A673 (cell line): ENCODE results near the gene PDE8B. TPM values are rescaled to one million over a fixed set of nuclear protein-coding genes. Genes with fewer than 3 reads are reported as not detected.

Source experiments
- BruUV-seq: library from RNA; stranded (reverse); fragments of 400-500 nt; replicated peaks from 2 replicates; lab custom pipeline; 2021; lab: Mats Ljungman, UMichigan
- CTCF ChIA-PET: fragments of 300-600 bp; sonication (Branson Sonifier 250); formaldehyde crosslinking; loops from one replicate; lab custom pipeline; 2022; ENCODE audit warnings: antibody characterized with exemption; lab: Charles Lee
- POLR2A ChIA-PET: fragments of 300-600 bp; sonication (Branson Sonifier 250); formaldehyde crosslinking; loops from one replicate; lab custom pipeline; 2022; ENCODE audit warnings: antibody characterized with exemption; ENCODE audit not compliant: low non-redundant PET; lab: Charles Lee
- DNase-seq: peaks from one replicate; pipeline ENCODE4 v3.0.0-alpha.2; 2015; ENCODE audit warnings: low spot score
- H3K27ac ChIP-seq: fragments of 200-600 bp; sonication (generic); 2 replicates; pipeline ENCODE4 v1.5.1; 2016; ENCODE audit warnings: mixed run types, low read depth, mild to moderate bottlenecking, mixed read lengths, antibody characterized with exemption, low read length; ENCODE audit not compliant: poor library complexity, severe bottlenecking
- H3K27me3 ChIP-seq: fragments of 200-600 bp; sonication (generic); replicated peaks from 2 replicates; pipeline ENCODE4 v1.6.1; 2017; ENCODE audit warnings: mixed run types, low read depth, mild to moderate bottlenecking, mixed read lengths, antibody characterized with exemption, low read length; ENCODE audit not compliant: insufficient read depth, poor library complexity
- H3K36me3 ChIP-seq: fragments of 200-600 bp; sonication (generic); 2 replicates; pipeline ENCODE4 v1.6.1; 2016; ENCODE audit warnings: mixed run types, mild to moderate bottlenecking, mixed read lengths, antibody characterized with exemption, low read length; ENCODE audit not compliant: insufficient read depth, poor library complexity, severe bottlenecking
- H3K4me1 ChIP-seq: fragments of 200-600 bp; sonication (generic); 2 replicates; pipeline ENCODE4 v1.6.1; 2017; ENCODE audit warnings: mixed run types, mild to moderate bottlenecking, mixed read lengths, antibody characterized with exemption, low read length; ENCODE audit not compliant: insufficient read depth, poor library complexity, severe bottlenecking
- H3K4me3 ChIP-seq: fragments of 200-600 bp; sonication (generic); 2 replicates; pipeline ENCODE4 v1.5.1; 2016; ENCODE audit warnings: low read depth, mixed run types, mild to moderate bottlenecking, mixed read lengths, low read length; ENCODE audit not compliant: poor library complexity, severe bottlenecking
- H3K9me3 ChIP-seq: fragments of 200-600 bp; sonication (generic); 2 replicates; pipeline ENCODE4 v1.6.1; 2016; ENCODE audit warnings: mixed run types, low read depth, mild to moderate bottlenecking, mixed read lengths, antibody characterized with exemption, low read length; ENCODE audit not compliant: poor library complexity, severe bottlenecking
- EZH2 ChIP-seq: fragments of 200-600 bp; sonication (generic); IDR thresholded peaks from 2 replicates; pipeline ENCODE4 v1.6.1; 2017; ENCODE audit warnings: borderline replicate concordance, low read depth, mild to moderate bottlenecking, mixed read lengths, antibody characterized with exemption, low read length; ENCODE audit not compliant: poor library complexity, severe bottlenecking
- intact Hi-C: fragments of 100-400 bp; cut with micrococcal nuclease; formaldehyde crosslinking; loops from one replicate; pipeline ENCODE4 v1.10.0; 2022; ENCODE audit not compliant: unreplicated experiment
- total RNA-seq: library from RNA; stranded (reverse); gene quantifications from 2 replicates; pipeline ENCODE4 v1.2.3, GENCODE V29; 2021
- TF ChIP-seq, protein P1 (sequence below): fragments of 300-800, 200-600 bp; sonication (generic); conservative IDR thresholded peaks from 2 replicates; pipeline ENCODE4 v1.5.1; 2017; ENCODE audit warnings: low read depth, mild to moderate bottlenecking, antibody characterized with exemption, low read length, moderate library complexity, mixed read lengths

PDE8B gene
- total RNA-seq, 1 experiment from 2014 or later = 0.69 TPM

DNA sequence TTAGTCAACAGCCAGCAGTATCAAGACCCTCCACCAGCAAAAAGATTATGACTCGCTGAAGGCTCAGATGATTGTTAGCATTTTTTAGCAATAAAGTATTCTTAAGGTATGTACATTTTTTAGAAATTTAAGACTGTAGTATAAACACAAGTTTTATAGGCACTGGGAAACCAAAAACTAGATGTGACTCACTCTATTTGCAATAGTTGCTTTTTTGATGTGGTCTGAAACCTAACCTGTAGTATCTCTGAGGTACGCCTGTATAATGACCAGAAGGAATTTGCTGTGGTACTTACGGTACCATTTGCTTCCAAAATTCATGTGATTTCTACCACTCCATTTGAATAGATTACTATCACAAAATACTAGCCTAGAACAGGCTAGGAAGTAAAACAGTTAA is 220.8 kb downstream of the PDE8B start:
- Histone ChIP-seq H3K4me1 (no peaks in the 10 kb centered on the region), H3K27me3 (no peaks in the 10 kb centered on the region), H3K27ac (no peak overlapping the region), H3K36me3 (no peaks in the 10 kb centered on the region), H3K4me3 (no peak overlapping the region), H3K9me3 (no peaks in the 10 kb centered on the region)
- DNase-seq = no peak
- intact Hi-C loops = loop anchor here (10.0 kb wide), 1 partner anchor 286 kb away; no protein-coding TSS in a partner anchor
- POLR2A ChIA-PET = no interaction called here
- CTCF ChIA-PET = no interaction called here
- no peak for TF ChIP-seq EZH2
- TF ChIP-seq, protein P1, sequence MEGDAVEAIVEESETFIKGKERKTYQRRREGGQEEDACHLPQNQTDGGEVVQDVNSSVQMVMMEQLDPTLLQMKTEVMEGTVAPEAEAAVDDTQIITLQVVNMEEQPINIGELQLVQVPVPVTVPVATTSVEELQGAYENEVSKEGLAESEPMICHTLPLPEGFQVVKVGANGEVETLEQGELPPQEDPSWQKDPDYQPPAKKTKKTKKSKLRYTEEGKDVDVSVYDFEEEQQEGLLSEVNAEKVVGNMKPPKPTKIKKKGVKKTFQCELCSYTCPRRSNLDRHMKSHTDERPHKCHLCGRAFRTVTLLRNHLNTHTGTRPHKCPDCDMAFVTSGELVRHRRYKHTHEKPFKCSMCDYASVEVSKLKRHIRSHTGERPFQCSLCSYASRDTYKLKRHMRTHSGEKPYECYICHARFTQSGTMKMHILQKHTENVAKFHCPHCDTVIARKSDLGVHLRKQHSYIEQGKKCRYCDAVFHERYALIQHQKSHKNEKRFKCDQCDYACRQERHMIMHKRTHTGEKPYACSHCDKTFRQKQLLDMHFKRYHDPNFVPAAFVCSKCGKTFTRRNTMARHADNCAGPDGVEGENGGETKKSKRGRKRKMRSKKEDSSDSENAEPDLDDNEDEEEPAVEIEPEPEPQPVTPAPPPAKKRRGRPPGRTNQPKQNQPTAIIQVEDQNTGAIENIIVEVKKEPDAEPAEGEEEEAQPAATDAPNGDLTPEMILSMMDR = no peak
- no TSS peak for BruUV-seq

DNA sequence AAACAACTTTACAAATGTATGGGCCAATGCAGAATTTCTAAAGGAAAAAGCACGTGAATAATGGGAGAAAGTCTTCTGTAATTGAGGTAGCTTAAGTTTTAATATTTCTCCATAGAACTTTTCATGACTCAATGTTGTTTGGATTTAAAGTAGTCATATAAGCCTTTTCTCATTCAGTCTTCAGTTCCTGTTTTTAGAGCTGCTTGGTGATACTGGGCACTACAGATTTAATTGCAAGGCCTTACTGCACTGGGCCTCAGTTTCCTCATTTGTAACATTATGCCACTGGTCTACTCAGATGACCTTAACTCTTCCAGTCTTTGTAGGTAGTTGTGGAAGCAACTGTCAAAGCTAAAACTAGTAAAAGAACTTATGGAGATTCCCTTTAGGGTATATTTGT is 221.2 kb downstream of the PDE8B start:
- H3K4me3 ChIP-seq = no peak overlapping the region
- intact Hi-C loops = loop anchor here (10.0 kb wide), 1 partner anchor 287 kb away; no protein-coding TSS in a partner anchor
- no TSS peak for BruUV-seq
- ChIA-PET POLR2A (no interaction called here), CTCF (no interaction called here)
- no peak overlapping the region for H3K27ac ChIP-seq
- no peaks in the 10 kb centered on the region for H3K4me1 ChIP-seq
- no peaks in the 10 kb centered on the region for H3K27me3 ChIP-seq
- no peak for DNase-seq
- H3K9me3 ChIP-seq = no peaks in the 10 kb centered on the region
- H3K36me3 ChIP-seq = no peaks in the 10 kb centered on the region
- no peak for TF ChIP-seq EZH2
- TF ChIP-seq, protein P1 = no peak

DNA sequence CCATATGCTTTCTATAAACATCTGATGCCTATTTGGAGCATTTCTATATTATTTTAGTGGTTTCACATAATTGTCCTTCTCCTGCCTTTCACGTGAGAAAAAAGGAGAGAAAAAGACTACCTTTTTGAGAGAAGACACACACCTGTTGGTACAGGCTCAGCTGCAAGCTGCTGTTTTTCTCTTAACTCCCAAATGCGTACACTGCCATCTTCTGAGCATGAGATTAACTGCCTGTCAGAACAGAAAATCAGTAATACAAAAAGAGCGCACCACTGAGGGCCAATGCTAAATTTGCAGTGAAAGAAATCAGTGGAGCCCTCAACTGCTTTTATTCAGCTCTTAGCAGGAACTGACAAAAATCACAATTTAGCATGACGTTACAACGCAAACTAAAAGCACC is 226.7 kb downstream of the PDE8B start:
- no TSS peak for BruUV-seq
- Histone ChIP-seq H3K27ac (no peak overlapping the region), H3K9me3 (no peaks in the 10 kb centered on the region), H3K4me3 (no peak overlapping the region), H3K27me3 (no peaks in the 10 kb centered on the region), H3K36me3 (no peaks in the 10 kb centered on the region), H3K4me1 (no peaks in the 10 kb centered on the region)
- TF ChIP-seq, protein P1 = peak; percentile 38; the same call in 1 of the 2 replicates
- no peak for TF ChIP-seq EZH2
- CTCF ChIA-PET = no interaction called here
- POLR2A ChIA-PET = no interaction called here
- intact Hi-C loops = loop anchor here (10.0 kb wide), 1 partner anchor 292 kb away; no protein-coding TSS in a partner anchor
- DNase-seq = no peak
